Right atrium auricular region (tissue), 2 donors: ENCODE data around the gene ZDHHC15. TPM values are rescaled to one million over a fixed set of nuclear protein-coding genes. Genes with fewer than 3 reads are reported as not detected.
"Not testable (repeated sequence)": the region's sequence is repeated elsewhere in the genome, so short reads cannot be mapped to it uniquely, and the experiment has no call there.

Source experiments
- DNase-seq: peaks from one replicate; pipeline ENCODE4 v3.0.0-alpha.2; 2019; ENCODE audit warnings: low spot score
- H3K27ac ChIP-seq, 2 donors: fragments of 200-600 bp; sonication (generic); 1 replicate in 1 of 2; 2 replicates in 1 of 2; pipeline ENCODE4 v1.5.1; 2016 to 2019
- H3K27me3 ChIP-seq, 2 donors: fragments of 200-600 bp; sonication (generic); one replicate each; pipeline versions ENCODE4 v1.5.1 to v1.6.0; 2017 to 2019
- H3K36me3 ChIP-seq: fragments of 200-600 bp; sonication (generic); one replicate; pipeline ENCODE4 v1.5.1; 2016
- H3K4me1 ChIP-seq, 2 donors: fragments of 200-600 bp; sonication (generic); one replicate each; pipeline versions ENCODE4 v1.5.1 to v1.6.0; 2017 to 2019
- H3K4me3 ChIP-seq, 2 donors: fragments of 200-600 bp; sonication (generic); 1 replicate in 1 of 2; 2 replicates in 1 of 2; pipeline ENCODE4 v1.5.1; 2017 to 2019; ENCODE audit warnings: mild to moderate bottlenecking in 1 of 2, moderate library complexity in 1 of 2
- H3K9me3 ChIP-seq, 2 donors: fragments of 200-600 bp; sonication (generic); one replicate each; pipeline ENCODE4 v1.5.1; 2019
- total RNA-seq, 2 donors: library from RNA; depleted of rRNA; stranded (reverse); fragments of >200 nt; gene quantifications; one replicate each; pipeline ENCODE4 v1.1.0, GENCODE V29; 2016
- TF ChIP-seq, protein P1 (sequence below), 2 donors: fragments of 200-600 bp; sonication (generic); IDR thresholded peaks; one replicate each; pipeline ENCODE4 v1.5.1; 2019; ENCODE audit warnings: antibody characterized with exemption in 2 of 2

Gene ZDHHC15, protein sequence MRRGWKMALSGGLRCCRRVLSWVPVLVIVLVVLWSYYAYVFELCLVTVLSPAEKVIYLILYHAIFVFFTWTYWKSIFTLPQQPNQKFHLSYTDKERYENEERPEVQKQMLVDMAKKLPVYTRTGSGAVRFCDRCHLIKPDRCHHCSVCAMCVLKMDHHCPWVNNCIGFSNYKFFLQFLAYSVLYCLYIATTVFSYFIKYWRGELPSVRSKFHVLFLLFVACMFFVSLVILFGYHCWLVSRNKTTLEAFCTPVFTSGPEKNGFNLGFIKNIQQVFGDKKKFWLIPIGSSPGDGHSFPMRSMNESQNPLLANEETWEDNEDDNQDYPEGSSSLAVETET
- 1 to 10 TPM; 2.8 to 3.6 TPM for total RNA-seq

DNA sequence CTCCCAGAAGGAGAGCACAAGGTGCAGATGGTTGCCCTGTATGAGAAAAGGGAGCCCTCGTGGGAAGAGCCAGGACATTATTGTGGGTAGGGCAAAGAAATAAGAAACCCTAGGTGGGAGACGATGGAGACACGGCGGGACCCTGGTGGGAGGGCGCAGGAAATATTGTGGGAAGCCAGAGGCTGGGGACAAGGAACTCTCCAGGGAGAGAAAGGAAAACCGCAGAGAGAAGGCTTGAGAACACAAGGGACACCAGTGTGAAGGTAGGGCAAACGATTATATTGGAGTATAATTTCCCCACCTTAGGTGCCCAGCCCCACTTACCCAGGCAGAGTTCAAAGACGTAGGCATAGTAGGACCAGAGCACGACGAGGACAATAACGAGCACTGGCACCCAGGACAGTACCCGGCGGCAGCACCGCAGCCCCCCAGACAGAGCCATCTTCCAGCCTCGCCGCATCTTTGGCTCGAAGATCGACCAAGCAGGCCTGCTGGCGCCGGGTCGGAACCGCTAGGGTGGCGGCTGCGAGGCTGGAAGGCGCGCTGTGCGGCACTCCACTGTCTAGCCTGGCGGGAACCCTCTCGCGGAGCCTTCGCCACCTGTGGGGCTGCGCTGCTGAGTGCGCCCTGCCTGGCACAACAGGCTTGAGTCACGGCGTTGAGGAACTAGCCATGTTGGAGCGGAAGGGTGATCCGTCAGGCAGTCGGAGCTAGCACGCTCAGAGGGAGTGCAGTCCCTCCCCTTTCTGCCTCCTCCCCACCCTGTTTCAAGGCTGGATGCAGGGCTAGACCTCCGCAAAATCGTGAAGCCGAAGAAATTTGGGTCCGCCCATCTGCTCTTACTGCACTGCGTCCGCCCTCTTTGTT lies at the start of gene ZDHHC15:
Gene ZDHHC15, minus strand, starts transcription at position 473 of the 867 bp plus-strand sequence. Its CDS starts 13 bp downstream, at position 460.
- Histone ChIP-seq H3K4me1 (no peaks in the 10 kb centered on the region), H3K36me3 (no peaks in the 10 kb centered on the region), H3K27ac (peak within 1 kb of the TSS; percentile 77 to 78), H3K9me3 (peaks cover 0 to 10% of the 10 kb centered on the region in 2 donors), H3K27me3 (no peaks in the 10 kb centered on the region), H3K4me3 (peak within 1 kb of the TSS; percentile 46 to 57)
- DNase-seq: peak; percentile 59
- TF ChIP-seq, protein P1, sequence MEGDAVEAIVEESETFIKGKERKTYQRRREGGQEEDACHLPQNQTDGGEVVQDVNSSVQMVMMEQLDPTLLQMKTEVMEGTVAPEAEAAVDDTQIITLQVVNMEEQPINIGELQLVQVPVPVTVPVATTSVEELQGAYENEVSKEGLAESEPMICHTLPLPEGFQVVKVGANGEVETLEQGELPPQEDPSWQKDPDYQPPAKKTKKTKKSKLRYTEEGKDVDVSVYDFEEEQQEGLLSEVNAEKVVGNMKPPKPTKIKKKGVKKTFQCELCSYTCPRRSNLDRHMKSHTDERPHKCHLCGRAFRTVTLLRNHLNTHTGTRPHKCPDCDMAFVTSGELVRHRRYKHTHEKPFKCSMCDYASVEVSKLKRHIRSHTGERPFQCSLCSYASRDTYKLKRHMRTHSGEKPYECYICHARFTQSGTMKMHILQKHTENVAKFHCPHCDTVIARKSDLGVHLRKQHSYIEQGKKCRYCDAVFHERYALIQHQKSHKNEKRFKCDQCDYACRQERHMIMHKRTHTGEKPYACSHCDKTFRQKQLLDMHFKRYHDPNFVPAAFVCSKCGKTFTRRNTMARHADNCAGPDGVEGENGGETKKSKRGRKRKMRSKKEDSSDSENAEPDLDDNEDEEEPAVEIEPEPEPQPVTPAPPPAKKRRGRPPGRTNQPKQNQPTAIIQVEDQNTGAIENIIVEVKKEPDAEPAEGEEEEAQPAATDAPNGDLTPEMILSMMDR (IDR thresholded peaks at IDR 0.05): no peak

DNA sequence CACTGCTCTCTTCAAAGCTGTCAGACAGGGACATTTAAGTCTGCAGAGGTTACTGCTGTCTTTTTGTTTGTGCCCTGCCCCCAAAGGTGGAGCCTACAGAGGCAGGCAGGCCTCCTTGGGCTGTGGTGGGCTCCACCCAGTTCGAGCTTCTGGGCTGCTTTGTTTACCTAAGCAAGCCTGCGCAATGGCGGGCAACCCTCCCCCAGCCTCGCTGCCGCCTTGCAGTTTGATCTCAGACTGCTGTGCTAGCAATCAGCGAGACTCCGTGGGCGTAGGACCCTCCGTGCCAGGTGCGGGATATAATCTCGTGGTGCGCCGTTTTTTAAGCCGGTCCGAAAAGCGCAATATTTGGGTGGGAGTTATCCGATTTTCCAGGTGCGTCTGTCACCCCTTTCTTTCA lies 37.7 kb upstream of the ZDHHC15 start:
- H3K9me3 ChIP-seq, H3K36me3 ChIP-seq, H3K4me1 ChIP-seq, H3K27me3 ChIP-seq, H3K4me3 ChIP-seq, DNase-seq, H3K27ac ChIP-seq: not testable (repeated sequence)

DNA sequence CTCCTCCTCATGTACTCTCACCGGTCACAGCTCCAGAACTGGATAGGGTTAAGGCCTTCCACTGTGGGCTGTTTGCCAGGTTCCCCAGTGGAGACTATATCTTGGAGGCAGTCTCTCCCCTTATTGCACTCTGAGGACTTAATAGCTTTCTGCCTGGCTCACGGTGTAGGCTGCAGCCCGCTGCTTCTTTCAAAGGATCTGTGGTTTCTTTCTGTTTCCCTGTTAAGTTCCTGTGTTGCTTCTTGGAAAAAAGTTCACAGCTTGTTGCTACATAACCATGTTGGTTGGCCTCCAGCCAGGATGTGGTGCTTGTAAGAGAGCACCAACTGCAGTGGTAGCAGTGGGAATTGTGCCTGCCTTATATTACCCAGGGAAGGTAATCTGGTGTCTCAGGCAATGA lies 24.9 kb upstream of the ZDHHC15 start:
- Histone ChIP-seq H3K9me3 (peaks cover 0 to 6% of the 10 kb centered on the region in 2 donors), H3K4me1 (peaks cover 0 to 17% of the 10 kb centered on the region in 2 donors), H3K4me3 (no peak overlapping the region), H3K27me3 (no peaks in the 10 kb centered on the region), H3K27ac (no peak overlapping the region), H3K36me3 (no peaks in the 10 kb centered on the region)
- TF ChIP-seq, protein P1 (IDR thresholded peaks at IDR 0.05): no peak
- DNase-seq: peak; percentile 60

DNA sequence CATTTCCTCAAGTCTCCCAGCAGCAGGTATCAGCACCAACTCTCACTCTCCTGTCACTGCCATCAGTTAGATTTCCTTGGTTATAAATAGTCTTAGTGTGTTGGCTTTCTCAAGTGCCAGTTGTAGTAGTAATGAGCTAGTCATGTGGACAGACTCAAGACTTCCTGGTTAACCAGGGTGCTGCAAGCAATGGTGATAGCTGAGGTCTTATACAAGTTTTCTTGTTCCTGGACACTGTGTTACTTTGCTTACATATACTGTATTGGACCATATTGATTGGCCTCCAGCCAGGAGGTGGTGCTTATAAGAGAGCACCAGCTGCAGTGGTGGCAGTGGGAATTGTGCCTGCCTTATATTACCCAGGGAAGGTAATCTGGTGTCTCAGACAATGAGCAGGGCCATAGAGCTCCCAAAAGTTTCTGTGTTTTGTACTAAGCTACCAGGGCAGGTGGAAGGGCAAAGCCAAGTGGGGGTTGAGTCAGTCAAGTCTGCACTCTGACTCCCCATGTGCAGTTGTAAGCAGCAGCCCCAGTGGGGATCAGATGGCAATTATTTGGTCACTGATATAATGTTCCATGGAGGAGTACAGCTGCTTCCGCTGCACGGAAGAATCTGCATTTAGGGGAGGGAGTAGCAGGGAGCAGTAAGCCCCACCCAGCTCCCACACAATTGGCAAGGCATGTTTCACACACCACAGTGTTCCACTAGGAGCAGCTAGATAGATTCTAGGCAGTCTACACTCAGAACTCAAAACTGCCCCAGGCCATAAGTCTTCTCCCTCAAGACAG lies 24.1 kb upstream of the ZDHHC15 start:
- no peak for DNase-seq
- Histone ChIP-seq H3K4me3 (no peak overlapping the region), H3K27me3 (no peaks in the 10 kb centered on the region), H3K4me1 (peaks cover 0 to 17% of the 10 kb centered on the region in 2 donors), H3K9me3 (peaks cover 0 to 6% of the 10 kb centered on the region in 2 donors), H3K27ac (no peak overlapping the region), H3K36me3 (no peaks in the 10 kb centered on the region)
- TF ChIP-seq, protein P1 (IDR thresholded peaks at IDR 0.05): no peak

DNA sequence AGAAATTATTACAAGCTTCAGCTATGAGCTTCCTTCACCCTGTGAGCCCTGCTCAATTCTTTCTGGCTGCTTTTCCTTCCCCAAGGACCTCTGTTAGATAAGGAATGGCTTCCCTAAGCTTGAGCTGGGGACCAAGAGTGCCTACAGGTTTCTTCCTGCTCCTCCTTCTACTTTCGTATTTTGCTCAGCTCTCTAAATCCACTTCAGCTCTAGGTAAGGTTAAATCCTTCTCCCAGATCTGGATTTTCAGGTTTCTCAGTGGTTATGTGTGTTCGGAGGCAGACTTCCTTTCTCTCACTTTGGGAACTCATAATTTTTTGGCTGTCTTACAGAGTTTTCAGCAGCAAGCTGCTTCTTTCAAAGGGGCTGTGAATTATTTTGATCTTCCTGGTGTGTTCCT lies 21.9 kb upstream of the ZDHHC15 start:
- TF ChIP-seq, protein P1 (IDR thresholded peaks at IDR 0.05): no peak
- peaks cover 0 to 17% of the 10 kb centered on the region in 2 donors for H3K4me1 ChIP-seq
- H3K4me3 ChIP-seq: no peak overlapping the region
- H3K27ac ChIP-seq: no peak overlapping the region
- DNase-seq: no peak
- no peaks in the 10 kb centered on the region for H3K27me3 ChIP-seq
- no peaks in the 10 kb centered on the region for H3K36me3 ChIP-seq
- no peaks in the 10 kb centered on the region for H3K9me3 ChIP-seq
